Lung (tissue), 12 donors: ENCODE results near the gene SEMA6B. TPM values are rescaled to one million over a fixed set of nuclear protein-coding genes. Genes with fewer than 3 reads are reported as not detected.

Source experiments
- ATAC-seq: fragments of 200-7000 bp; cut with Tn5 transposase; one replicate; pipeline ENCODE4 v1.9.1; 2020; ENCODE audit warnings: moderate number of reproducible peaks; ENCODE audit not compliant: insufficient read depth, low FRiP score
- DNase-seq, 3 donors: peaks; one replicate each; pipeline ENCODE4 v3.0.0-alpha.2; 2013 to 2017
- H3K27ac ChIP-seq, 2 donors: one replicate each; pipeline ENCODE4 v1.5.1; 2013; ENCODE audit warnings: mild to moderate bottlenecking in 2 of 2, moderate library complexity in 2 of 2, control low read depth in 1 of 2, inconsistent platforms in 1 of 2, low read depth in 1 of 2, low read length in 1 of 2
- H3K27me3 ChIP-seq, 3 donors: one replicate each; pipeline ENCODE4 v1.5.1; 2013; ENCODE audit warnings: low read length in 2 of 3; ENCODE audit not compliant: control insufficient read depth in 3 of 3, insufficient read depth in 3 of 3
- H3K36me3 ChIP-seq, 4 donors: one replicate each; pipeline ENCODE4 v1.5.1; 2013; ENCODE audit warnings: low read length in 4 of 4, mild to moderate bottlenecking in 1 of 4, moderate library complexity in 1 of 4; ENCODE audit not compliant: control insufficient read depth in 4 of 4, insufficient read depth in 4 of 4
- H3K4me1 ChIP-seq, 5 donors: one replicate each; pipeline ENCODE4 v1.5.1; 2013; ENCODE audit warnings: low read length in 5 of 5, mild to moderate bottlenecking in 2 of 5, moderate library complexity in 1 of 5; ENCODE audit not compliant: control insufficient read depth in 5 of 5, insufficient read depth in 5 of 5
- H3K4me3 ChIP-seq: one replicate; pipeline ENCODE4 v1.5.1; 2013; ENCODE audit warnings: mild to moderate bottlenecking, control low read depth, moderate library complexity
- H3K9ac ChIP-seq, 2 donors: one replicate each; pipeline ENCODE4 v1.5.1; 2013; ENCODE audit warnings: low read length in 2 of 2, control low read depth in 1 of 2; ENCODE audit not compliant: insufficient read depth in 1 of 2
- H3K9me3 ChIP-seq, 4 donors: one replicate each; pipeline ENCODE4 v1.5.1; 2013; ENCODE audit warnings: low read length in 3 of 4, mild to moderate bottlenecking in 1 of 4, moderate library complexity in 1 of 4; ENCODE audit not compliant: control insufficient read depth in 4 of 4, insufficient read depth in 3 of 4
- WGBS, 2 donors: extraction: QIAGEN DNeasy Blood & Tissue Kit; methylation state at CpG; one replicate each; pipeline ENCODE4 v1.1.7; 2013; 5-methylcytosine and 5-hydroxymethylcytosine counted together
- polyA plus RNA-seq, 2 donors: library from polyadenylated mRNA; stranded (reverse); fragments of 200-250 nt; gene quantifications; one replicate each; pipeline ENCODE4 v1.2.1, GENCODE V29; 2013
- total RNA-seq, 2 donors: library from RNA; depleted of rRNA in 1 of 2; stranded (reverse); fragments of >200 nt in 1 of 2; gene quantifications; one replicate each; pipeline ENCODE4 v1.2.1, GENCODE V29; 2014 to 2021
- TF ChIP-seq, protein P1 (sequence below): IDR thresholded peaks from 2 replicates; pipeline ENCODE4 v1.5.1; 2012; ENCODE audit warnings: mild to moderate bottlenecking; ENCODE audit errors: control extremely low read depth, extremely low read depth
- donor health status: control.
- donor health status: control.
- donor health status: Bipolar disorder and iron deficiency.
- donor health status: healthy.
- donor health status: DM: yes; HTN: yes; CAD: no.

SEMA6B gene
- total and polyA plus RNA-seq, 4 donors: 3.2 to 38.5 (median 20.1) TPM

DNA sequence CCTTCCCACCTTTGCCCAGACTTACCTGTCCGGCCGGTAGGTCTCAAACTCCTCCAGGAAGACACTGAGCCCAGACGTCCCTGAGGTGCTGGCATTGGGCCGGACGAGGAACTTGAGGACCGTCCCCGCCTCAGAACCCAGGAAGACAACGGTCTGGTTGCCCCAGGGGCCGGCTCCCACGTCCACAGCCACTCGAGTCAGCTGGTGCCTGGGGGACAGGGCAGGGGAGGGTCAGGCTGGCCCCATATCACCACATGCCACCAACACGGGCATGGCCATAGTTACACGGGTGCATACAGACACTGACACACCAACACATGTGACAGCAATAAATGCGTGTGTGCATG lies 11.3 kb downstream of the SEMA6B start:
- WGBS, 2 donors: 48 to 70% methylated on average over 14 of the region's 14 CpGs
- Histone ChIP-seq H3K4me1 (peaks cover 0 to 7% (median 0%) of the 10 kb centered on the region in 5 donors), H3K36me3 (peaks cover 0 to 40% (median 0%) of the 10 kb centered on the region in 4 donors), H3K27ac (no peak overlapping the region), H3K9me3 (peaks cover 0 to 3% (median 0%) of the 10 kb centered on the region in 4 donors), H3K4me3 (no peak overlapping the region), H3K9ac (no peak overlapping the region), H3K27me3 (no peaks in the 10 kb centered on the region)
- ATAC-seq: no peak
- TF ChIP-seq, protein P1, sequence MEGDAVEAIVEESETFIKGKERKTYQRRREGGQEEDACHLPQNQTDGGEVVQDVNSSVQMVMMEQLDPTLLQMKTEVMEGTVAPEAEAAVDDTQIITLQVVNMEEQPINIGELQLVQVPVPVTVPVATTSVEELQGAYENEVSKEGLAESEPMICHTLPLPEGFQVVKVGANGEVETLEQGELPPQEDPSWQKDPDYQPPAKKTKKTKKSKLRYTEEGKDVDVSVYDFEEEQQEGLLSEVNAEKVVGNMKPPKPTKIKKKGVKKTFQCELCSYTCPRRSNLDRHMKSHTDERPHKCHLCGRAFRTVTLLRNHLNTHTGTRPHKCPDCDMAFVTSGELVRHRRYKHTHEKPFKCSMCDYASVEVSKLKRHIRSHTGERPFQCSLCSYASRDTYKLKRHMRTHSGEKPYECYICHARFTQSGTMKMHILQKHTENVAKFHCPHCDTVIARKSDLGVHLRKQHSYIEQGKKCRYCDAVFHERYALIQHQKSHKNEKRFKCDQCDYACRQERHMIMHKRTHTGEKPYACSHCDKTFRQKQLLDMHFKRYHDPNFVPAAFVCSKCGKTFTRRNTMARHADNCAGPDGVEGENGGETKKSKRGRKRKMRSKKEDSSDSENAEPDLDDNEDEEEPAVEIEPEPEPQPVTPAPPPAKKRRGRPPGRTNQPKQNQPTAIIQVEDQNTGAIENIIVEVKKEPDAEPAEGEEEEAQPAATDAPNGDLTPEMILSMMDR: no peak
- no peak for DNase-seq

DNA sequence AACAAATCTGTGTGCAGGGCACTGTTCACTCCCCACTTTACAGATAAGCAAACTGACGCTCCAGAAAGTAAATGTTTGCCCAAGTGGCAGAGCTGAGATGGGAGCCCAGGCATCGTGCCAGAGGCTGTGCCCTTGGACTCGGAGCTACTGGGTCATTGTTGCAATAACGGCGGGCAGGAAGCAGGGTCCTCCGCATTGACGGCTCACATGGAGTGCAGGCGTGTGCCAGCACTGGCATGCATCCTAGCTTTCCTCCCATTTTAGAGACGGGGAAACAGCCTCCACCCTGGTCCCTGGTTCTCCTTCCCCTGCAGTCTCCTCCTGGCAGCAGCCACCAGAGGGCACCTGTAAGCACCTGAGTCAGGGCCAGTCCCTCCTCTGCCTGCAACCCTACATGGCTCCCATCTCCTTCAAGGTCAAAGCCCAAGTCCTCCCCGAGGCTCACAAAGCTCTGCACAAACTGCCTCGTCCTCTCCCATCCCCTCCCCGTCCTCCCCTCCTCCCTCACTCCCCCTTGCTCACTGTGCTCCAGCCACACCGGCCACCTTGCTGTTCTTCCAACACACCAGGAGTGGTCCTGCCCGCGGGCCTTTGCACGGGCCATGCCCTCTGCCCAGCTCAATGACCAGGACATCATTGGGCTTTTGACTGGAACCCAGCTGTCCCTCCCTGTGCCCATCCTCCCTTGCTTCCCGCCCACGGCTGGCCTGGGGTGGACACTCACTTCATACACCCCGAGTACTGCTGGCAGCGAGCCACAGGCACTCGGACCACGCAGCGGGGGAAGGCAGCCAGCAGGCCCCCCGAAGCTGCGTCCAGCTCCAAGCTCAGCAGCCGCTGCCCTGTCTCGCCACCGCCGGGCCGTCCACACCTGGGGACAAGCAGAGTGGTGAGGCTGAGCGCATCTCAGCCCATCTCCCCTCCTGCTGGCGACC lies 11.9 kb downstream of the SEMA6B start:
- no peak overlapping the region for H3K27ac ChIP-seq
- DNase-seq: no peak
- H3K36me3 ChIP-seq: peaks cover 0 to 37% (median 0%) of the 10 kb centered on the region in 4 donors
- WGBS, 2 donors: 57 to 63% methylated on average over 31 to 32 of the region's 32 CpGs
- no peak for ATAC-seq
- H3K27me3 ChIP-seq: no peaks in the 10 kb centered on the region
- TF ChIP-seq, protein P1: no peak
- peaks cover 0 to 4% (median 0%) of the 10 kb centered on the region in 4 donors for H3K9me3 ChIP-seq
- no peak overlapping the region for H3K4me3 ChIP-seq
- no peak overlapping the region for H3K9ac ChIP-seq
- peaks cover 0 to 7% (median 0%) of the 10 kb centered on the region in 5 donors for H3K4me1 ChIP-seq

DNA sequence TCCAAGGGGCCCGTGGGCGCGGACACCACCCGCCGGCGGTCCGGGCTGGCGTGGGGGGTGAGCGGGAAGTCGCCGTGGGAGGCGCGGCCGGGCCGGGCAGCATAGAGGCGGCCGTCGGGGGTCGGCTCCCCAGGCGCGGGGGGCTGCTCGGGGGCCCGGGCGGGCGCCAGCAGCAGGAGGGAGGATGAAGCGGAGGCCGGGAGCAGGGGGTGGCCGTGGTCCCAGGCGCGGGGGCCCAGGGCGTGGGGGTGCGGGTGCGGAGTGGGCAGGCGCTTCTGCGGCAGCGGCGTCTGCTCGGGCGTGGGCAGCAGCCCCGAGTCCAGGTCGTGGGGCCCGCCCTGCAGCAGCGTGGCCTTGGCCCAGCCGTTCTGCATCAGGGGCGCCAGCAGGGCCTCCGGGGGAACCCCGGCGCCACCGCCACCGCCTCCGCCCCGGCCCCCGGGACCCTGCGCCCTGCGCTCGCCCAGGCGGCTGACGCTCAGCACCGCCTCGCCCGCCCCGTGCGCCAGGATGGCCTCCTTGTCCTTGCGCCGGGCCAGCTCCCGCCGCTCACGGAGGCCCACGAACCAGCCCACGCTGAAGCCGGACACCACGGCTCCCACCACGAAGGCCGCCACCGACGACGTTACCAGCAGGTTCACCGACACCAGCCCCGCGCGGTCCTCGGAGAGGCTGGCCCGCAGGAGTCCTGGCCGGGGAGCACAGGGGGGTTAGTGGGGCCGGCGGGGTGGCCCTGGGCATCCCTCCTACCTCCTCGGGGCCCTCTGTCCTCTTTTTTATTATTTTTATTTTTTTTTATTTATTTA lies 15.4 kb downstream of the SEMA6B start:
- H3K36me3 ChIP-seq: peaks cover 0 to 17% (median 0%) of the 10 kb centered on the region in 4 donors
- no peak for ATAC-seq
- H3K4me3 ChIP-seq: no peak overlapping the region
- DNase-seq: no peak
- H3K27me3 ChIP-seq: no peaks in the 10 kb centered on the region
- peaks cover 0 to 9% (median 0%) of the 10 kb centered on the region in 5 donors for H3K4me1 ChIP-seq
- no peak overlapping the region for H3K9ac ChIP-seq
- WGBS, 2 donors: 81 to 92% methylated on average over 44 to 87 of the region's 87 CpGs
- peaks cover 0 to 6% (median 2%) of the 10 kb centered on the region in 4 donors for H3K9me3 ChIP-seq
- TF ChIP-seq, protein P1: no peak
- no peak overlapping the region for H3K27ac ChIP-seq
